Measurements from ENCODE around the gene PTPN9.
"Not testable (repeated sequence)": the region's sequence is repeated elsewhere in the genome, so short reads cannot be mapped to it uniquely, and the experiment has no call there.

The PTPN9 gene

DNA sequence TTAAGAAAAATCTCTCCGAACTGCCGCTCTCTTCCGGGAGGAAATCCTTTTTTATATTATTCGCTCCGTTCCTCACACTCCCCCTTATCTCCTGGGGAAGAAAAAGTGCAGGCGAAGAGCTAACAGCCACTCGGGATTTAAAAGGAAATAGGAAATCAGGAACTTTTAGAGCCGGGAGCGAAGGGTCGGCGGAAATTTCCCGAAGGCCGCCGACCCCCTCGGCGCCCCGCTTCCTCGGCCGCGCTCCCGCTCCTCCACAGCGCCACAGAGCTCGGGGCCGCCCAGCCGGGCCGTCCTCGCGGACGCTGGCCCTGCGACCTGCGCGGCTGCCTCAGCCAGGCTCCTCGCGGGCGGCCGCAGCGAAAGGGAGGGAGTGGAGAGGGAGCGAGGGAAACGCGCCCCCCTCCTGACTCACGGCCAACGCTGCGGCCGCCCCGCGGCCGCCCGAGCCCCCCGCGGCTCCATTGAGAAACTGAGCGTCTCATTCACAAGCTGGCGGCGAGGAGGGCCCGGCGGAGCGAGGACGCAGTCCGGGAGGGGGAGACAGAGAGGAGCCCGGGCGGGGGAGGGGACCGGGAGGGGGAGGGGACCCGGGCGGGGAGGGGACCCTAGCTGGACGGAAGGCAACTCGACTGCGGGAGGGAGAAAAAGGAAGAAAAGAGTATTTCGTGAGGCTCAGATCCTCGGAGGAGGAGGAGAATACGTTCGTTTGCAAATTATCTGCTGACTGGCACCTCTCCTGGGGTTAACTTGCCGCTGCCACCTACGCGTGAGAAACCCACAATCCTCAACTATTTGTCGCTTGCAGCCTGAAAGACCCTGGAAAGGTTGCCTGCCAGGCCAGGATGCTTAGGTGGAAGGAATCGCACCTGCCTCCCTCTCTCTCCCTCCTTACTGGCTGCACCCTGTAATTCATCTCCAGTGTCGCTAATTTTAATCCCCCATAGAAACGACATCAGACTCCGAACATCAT lies at the start of gene PTPN9:
TSS of gene PTPN9 (minus strand) at position 368 of the 973 bp plus-strand sequence. CDS start 539 bp downstream, outside the sequence.
- no peak for FAIRE-seq

GRCh38 chr15:75625542-75626347 lies 46.6 kb upstream of the PTPN9 start, which contains the start of gene SNUPN:
TSS of gene SNUPN (minus strand) at chr15:75625725. CDS start at chr15:75621051, 4,674 bp downstream.
- peak; percentile 97 for DNase-seq (ENCODE audit: low spot score)
- FAIRE-seq = peak; percentile 53

More for the DNA sequence above, at the start of gene PTPN9:
- DNase-seq (ENCODE audit: low spot score) = peak; percentile 89

DNA sequence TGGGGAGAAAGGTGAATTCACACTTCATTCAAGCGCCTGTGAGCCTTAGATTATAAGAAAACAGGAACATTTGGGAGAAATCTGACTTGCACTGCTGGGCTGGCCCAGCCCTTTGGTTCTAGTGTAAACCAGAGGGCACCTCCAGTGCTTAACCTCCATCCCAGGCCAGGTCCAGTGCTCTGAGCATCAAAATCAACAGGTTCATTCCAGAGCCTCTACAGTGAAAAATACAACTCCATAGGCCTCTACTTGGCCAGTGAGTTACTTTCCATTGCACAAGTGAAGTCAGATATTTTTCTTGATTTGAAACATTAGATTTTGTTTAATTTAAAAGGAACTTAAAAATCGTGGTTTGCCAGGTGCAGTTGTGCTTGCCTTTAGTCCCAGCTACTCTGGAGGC lies 43.4 kb upstream of the PTPN9 start:
- DNase-seq (ENCODE audit: low spot score) (no peak), FAIRE-seq (no peak)

DNA sequence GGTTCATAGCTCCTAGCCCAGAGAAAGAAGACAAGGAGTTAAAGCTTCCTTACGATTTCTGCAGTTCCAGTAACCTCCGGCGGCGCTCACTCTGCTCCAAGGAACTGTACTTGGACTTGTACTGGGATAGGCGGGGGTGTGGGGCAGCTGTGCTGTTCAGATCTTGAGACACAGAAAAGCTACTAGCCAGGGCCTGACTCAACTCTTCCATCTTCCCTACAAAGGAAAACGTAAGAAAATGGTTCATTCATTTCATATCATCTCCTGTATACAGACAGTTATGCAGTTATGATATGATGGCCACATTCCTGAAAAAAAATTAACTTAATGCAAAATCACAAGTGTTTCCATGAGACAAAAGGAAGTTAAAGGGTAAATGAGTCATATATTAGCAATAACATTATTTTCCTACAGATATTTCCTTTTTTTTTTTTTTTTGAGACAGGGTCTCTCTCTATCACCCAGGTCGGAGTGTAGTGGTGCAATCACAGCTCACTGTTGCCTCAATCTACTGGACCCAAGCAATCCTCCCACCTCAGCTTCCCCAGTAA lies 41.8 kb upstream of the PTPN9 start:
- DNase-seq (ENCODE audit: low spot score) = no peak
- FAIRE-seq = no peak

DNA sequence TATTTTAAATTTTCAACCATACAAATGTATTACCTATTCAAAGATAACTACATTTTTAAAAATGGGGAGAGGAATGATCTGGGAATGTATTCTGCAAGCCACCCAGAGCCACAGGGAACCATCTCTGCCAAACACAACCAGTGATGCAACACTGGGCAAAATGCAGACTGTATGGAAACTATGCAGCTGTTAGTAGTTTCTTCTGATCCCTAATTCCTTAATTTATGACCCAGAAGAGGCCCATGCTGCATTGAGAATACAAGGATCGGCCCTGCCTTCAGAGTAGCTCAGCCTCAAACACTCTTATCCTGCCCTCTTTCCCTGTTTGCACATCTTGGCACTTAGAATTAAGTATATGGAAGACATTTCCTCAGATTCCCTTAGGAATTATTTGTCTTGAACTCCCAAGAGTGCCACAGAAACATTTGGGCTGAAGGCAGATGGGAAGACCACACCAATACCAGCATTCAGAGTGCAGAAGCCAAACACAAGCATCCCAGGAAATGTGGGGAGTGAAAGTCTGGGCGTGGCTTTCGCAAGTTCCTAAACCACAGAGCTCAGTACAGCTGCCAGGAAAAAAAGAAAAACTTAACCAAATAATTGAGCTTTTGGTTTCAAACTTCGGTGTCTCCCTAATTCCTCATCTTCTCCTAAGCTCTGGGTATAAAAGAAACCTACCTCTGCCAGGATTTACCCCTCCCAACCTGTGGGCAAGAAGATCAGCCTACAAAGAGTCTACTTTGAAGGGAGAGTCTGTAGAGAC lies 41.1 kb upstream of the PTPN9 start:
- DNase-seq (ENCODE audit: low spot score) (no peak), FAIRE-seq (no peak)

DNA sequence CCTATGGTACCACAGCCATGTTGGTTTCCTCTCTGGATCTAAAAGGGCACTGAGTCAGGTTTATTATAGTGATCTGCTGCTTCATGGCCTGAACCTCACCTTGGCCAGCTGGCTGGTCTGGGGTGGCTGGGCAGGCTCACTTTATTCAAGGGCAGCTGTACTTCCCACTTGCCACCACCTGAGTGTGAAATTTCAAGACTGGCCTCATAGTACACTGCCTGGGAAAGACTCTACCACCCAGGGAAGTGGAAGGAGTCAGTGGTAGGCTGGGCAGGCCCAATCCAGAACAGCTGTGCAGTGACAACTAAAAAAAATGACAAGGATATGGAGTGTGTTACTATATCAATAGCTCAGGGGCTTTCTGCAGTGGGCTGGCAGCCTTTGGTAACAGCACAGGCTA lies 37.7 kb upstream of the PTPN9 start:
- no peak for FAIRE-seq
- DNase-seq (ENCODE audit: low spot score) = no peak

- no peak for DNase-seq (ENCODE audit: low spot score)
- no peak for FAIRE-seq
Measured at GRCh38 chr15:75606711-75607699, 27.9 kb upstream of the PTPN9 start.

GRCh38 chr15:75606026-75606425 lies 26.9 kb upstream of the PTPN9 start:
- no peak for DNase-seq (ENCODE audit: low spot score)
- no peak for FAIRE-seq

DNA sequence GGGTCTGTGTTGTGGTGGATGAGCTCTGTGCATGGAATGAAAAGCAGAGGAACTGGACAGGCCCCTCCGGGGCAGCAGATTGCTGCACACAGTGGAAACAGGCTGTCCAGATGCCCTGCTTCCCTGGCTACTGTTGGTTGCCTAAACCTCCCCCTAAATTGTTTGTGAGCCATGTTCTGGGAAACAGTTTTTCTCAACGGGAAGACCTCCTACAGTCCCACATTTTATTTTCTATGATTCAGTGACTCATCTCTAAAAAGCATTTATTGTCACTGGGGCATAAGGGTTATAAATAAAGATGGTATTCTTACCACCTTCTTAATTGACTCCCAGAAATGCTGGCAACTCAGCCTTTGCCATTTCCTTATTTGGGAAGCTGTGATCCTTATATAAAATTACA lies 20.3 kb upstream of the PTPN9 start:
- FAIRE-seq (no peak), DNase-seq (ENCODE audit: low spot score) (no peak)

- DNase-seq (ENCODE audit: low spot score) (no peak), FAIRE-seq (no peak)
Measured at GRCh38 chr15:75598361-75598760, 19.2 kb upstream of the PTPN9 start.

DNA sequence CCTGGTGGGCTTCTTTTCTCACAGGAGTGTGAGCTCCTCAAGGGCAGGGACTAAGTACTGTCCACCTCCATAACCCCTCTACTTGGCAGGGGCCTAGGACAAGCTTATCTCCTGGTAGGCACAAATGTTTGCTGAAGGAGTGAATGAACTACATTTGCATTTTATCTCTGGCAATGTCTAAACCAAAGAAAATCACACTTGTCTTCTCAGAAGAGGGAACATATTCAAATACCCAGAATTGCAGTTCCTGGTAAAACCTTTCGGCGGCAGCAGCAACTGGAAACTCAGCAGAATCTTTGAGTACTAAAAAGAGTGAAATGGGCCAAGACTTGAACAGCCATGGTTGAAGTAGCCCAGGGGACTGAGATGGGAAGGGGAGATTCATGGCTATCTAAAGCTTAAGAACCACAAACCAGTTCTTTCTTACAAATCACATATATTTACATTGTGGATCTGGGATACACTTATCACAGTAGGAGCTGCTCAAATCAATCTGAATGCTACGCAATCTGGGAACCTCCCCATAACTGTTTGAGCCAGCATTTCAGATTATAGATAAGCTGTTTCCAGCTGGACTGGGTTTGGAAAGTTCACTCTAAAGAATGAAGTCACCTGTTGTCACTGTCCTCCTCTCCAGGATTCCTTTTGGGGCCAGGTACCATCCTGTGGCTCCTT lies 18.7 kb upstream of the PTPN9 start:
- no peak for DNase-seq (ENCODE audit: low spot score)
- no peak for FAIRE-seq

GRCh38 chr15:75596703-75597345 lies 17.7 kb upstream of the PTPN9 start:
- DNase-seq (ENCODE audit: low spot score) = no peak
- FAIRE-seq = no peak

- FAIRE-seq (no peak), DNase-seq (ENCODE audit: low spot score) (no peak)
Measured at GRCh38 chr15:75594276-75594675, 15.2 kb upstream of the PTPN9 start.

DNA sequence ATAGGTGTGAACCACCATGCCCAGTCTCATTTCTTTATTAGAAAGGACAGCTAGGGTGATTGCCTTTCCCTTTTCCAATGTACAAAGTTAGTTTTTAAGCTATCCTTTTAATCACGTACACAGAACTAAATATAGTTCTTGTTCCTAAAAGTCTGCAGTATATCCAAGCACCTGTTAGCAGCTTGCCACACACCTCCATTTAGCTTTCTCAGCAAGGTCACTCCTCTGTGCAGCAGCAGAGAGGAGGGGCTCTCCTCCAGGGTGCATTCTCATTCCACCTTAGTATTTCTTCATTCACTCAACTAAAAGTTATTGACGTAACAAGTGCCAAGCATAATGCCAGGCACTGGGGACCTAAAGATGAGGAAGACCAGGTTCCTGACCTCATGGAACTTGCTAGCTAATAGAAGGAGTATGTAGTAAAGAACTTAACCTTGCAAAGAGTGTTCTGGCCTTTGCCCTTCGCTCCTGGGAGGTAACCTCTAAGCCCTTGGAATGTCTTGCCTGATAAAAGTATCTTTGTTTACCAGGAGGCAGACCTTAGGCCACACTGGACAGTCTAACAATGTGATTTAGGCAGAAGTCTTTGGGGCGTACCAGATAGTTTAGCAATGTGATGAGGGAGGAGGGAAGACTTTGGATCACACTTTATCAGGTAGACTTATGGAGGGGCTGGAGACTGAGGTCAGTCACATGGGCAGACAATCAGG lies 12.7 kb upstream of the PTPN9 start:
- DNase-seq (ENCODE audit: low spot score) (no peak), FAIRE-seq (no peak)

GRCh38 chr15:75590239-75590638 lies 11.1 kb upstream of the PTPN9 start:
- no peak for DNase-seq (ENCODE audit: low spot score)
- no peak for FAIRE-seq

GRCh38 chr15:75589071-75589470 lies 10.0 kb upstream of the PTPN9 start:
- no peak for FAIRE-seq
- no peak for DNase-seq (ENCODE audit: low spot score)

DNA sequence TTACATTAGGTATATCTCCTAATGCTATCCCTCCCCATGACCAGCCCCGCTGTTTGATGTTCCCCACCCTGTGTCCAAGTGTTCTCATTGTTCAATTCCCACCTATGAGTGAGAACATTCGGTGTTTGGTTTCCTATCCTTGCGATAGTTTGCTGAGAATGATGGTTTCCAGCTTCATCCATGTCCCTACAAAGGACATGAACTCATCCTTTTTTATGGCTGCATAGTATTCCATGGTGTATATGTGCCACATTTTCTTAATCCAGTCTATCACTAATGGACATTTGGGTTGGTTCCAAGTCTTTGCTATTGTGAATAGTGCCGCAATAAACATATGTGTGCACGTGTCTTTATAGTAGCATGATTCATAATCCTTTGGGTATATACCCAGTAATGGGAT lies 7.3 kb upstream of the PTPN9 start:
- DNase-seq (ENCODE audit: low spot score); FAIRE-seq: not testable (repeated sequence)

GRCh38 chr15:75584121-75584520 lies 5.0 kb upstream of the PTPN9 start:
- FAIRE-seq (no peak), DNase-seq (ENCODE audit: low spot score) (no peak)
